NCI-H2029 (cell line): ENCODE data around the gene SGO1.

ENCODE experiments used
- DNase-seq: peaks from one replicate; lab custom pipeline; 2025; lab: John Stamatoyannopoulos, UW

The SGO1 gene

DNA sequence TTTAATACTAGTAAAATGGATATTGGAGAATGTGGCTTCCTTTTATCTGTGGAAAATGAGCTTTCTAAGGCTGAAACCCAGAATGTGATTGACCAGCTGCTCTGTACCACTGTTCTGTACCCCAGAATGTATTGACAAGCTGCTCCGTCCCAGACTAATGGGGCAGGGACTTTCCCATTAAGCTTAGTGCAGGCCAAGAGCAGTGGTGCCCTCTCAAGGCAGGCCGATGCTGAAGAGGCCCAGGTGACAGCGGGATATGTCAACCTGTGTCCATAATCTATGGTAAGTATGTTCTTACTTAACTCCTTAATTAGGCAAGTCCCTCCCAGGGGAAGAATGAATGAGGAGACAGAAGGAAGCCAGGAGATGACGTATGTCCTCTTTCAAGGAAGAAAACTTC, 31.1 kb downstream of the SGO1 start:
- DNase-seq = no peak

DNA sequence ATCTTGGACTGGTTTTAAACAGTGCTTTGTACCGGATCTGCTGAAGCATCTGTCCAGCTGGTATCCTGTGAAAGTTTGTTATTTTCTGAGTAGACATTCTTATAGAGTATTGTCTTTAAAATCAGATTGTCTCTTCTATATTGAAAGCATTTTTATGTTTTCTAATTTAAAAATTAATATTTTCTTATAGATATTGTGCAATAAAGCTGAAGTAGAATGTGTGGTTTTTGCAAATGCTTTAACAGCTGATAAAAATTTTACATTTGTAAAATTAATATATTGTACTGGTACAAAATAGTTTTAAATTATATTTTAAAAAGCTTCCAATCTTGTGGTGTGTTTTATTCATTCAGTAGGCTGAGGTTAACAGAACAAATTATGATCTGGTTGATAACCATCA, 31.9 kb downstream of the SGO1 start:
- DNase-seq = no peak

DNA sequence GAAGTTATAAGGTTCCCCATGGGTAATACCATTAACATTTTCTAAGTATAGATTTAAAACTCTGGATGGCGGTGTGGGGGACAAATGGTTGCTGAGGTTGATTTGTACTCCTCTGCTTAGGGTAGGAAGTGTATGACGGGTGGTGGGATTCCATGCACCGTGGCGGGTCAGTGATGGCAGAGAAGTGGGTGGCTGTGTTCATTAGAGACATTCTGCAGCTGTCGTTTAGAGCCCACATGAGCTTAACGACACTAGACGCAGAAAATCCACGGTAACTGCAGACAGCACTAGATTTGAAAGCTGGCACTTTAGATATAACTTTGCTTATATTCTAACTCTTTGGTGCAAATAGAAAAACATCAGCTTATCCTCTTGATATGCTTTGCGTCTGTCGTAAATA, 37.5 kb downstream of the SGO1 start:
- DNase-seq = no peak

DNA sequence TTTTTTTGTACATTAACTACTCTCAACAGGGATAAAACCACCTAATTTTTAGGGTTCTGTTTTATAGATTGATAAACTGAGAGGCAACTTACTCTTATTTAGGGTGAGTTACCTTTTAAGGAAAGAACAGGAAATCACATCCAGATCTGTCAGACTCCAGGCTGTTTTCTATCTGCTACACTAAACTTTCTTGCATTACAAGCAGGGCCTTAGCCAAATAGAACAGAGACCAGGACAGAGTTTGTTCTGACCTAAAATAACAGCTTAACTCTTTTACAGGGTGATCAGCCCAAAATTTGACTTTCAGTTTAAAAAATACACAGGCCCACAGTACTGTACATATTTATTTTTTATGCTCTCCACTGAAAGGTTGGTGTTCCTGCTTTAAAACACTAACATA, 38.6 kb downstream of the SGO1 start:
- DNase-seq = no peak

DNA sequence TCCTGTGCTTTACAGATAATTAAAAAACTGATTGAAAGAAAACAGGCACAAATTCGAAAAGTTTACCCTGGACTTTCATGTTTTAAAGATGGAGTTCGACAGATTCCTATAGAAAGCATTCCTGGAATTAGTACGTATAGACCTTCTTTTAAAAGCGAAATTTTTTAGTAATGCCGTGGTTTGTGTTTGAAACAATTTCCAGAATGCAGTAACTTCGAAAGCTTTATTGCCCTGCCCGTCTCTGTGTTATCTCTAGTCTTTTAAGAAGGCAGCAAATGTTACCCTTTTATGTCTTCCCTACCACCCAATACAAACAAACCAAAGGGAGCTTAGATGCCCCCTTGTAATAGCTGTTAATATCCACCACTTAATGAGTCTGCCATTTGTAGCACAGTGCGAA, 39.7 kb downstream of the SGO1 start:
- DNase-seq = no peak

DNA sequence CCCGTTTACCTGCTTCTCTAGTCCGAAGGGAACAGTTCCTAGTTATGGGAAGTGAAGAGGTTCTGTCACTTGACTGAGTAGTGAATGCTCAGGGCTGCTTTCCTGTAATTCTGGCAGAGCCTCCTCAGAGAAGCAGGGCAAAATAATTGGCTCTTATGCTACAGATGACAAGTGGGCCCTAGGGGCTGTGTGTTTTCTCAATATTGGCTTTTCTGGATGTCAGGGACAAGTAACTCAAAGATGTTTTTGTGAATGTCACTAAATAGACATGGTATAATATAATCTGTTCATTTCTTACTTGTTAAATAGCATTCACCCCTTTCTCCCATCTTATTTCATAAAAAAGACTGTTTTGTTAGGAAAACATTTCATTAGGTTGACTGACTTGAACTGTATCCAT, 40.1 kb downstream of the SGO1 start:
- DNase-seq = no peak

DNA sequence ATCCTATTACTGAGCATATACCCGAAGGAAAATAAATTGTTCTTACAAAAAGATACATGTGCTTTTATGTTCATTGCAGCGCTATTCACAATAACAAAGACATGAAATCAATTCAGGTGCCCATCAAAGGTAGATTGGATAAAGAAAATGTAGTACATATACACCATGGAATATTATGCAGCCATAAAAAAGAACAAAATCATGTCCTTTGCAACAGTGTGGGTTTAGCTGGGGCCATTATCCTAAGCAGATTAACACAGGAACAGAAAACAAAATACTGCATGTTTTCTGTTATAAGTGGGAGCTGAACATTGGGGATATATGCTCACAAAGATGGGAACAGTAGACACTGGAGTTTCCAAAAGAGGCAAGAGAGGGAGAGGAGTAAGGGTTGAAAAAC, 42.5 kb downstream of the SGO1 start:
- DNase-seq = no peak

DNA sequence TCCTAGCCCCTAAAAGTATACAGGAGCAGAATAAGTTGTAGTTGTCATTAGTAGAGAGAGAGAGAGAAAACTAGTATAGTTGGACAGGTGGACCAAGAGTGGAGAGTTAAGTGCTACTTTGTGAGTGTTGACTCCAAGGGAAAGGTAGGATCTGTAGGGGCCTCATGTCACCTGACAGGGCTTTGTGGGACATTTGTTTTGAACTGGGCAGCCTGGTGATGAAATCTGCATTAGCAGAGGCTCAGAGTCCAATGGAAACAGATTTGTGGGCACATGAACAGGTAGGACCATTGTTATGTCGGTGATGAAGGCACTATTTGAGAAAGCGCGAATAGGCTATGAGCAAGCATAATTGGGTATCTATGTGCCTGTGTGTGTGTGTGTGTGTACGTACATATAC, 43.5 kb downstream of the SGO1 start:
- no peak for DNase-seq

DNA sequence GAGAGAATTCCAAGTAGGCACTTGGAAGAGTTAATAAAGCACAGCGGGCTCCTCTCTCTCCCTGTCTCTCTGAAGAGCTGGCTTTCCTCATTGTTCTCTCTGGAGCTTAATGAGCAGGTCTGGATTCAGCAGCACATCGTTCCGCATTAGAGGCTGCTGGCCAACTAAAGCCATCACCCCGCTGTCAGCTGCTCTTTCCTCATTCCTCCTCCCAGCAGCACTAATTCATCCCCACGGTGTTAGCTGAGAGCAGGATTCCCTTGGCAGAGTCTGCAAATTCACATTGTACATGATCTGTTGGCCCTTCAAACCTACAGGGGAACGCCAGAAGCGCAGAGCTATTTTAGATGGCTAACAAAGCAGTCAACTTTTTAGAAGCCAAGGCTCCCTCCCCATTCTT, 44.2 kb downstream of the SGO1 start:
- DNase-seq = no peak

DNA sequence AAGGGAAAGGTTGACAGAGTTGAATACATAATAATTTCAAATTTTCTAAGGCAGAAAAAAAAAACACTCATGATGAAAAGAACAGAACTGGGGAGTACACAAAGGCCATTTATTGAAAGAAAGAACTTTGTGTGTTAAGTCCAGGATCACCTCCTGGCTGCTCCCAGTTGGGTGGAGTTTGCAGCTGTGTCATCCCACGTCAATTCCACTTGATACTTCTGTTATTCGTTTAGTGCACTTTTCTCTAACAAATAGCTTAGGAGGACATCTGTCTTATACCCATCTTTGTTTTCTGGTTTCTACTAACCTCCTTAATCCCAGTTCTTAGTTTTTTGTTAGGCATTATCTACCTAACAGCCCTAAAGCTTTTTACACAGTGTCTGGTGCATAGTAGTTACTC, 44.7 kb downstream of the SGO1 start:
- no peak for DNase-seq

DNA sequence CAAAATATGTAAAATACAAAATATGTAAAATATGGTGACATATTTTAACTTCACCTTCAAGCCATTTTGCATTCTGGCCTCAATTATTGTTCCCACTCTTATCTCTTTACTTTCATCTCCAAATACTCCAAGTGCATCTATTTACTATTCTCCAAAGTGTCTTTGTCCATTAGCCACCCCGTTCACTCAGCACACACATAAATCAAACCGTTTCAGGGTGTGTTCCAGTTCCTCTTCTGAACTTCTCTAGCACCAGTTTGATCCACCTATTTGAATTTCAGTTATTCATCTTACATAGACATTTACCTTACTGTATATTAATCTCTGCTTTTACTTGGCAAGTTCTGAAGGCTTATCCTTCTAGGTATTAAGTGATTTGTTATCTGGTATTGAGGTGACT, 45.1 kb downstream of the SGO1 start:
- no peak for DNase-seq

DNA sequence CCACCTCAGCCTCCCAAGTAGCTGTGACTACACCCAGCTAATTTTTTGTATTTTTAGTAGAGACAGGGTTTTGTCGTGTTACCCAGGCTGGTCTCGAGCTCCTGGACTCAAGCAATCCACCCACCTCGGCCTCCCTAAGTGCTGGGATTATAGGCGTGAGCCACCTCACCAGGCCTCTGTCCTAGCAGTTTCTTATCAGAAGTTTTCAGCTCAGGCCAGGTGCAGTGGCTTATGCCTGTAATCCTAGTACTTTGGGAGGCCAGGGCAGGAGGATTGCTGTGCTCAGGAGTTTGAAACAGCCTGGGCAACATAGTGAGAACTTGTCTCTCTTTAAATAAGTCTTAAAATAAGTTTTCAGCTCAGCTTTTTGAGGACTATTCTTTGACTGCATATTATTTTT, 48.4 kb downstream of the SGO1 start:
- DNase-seq = no peak

DNA sequence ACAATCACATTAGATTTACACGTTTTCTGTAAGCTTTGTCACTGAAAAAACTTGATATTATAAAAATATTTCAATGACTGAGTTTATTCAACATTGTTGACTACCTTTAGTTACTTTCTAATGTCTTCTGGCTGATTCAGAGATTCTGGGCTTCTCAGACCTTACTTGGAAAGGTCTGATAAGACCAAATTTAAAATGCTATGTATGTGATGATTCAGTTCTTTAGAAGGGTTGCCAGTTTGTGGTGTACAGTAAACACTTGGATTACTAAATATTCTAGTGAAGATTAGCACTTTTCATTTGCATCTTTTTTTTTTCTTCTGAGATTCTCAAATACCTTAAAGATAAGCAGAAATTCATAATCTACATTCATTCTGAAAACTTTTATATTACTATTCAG, 49.8 kb downstream of the SGO1 start:
- DNase-seq = no peak

DNA sequence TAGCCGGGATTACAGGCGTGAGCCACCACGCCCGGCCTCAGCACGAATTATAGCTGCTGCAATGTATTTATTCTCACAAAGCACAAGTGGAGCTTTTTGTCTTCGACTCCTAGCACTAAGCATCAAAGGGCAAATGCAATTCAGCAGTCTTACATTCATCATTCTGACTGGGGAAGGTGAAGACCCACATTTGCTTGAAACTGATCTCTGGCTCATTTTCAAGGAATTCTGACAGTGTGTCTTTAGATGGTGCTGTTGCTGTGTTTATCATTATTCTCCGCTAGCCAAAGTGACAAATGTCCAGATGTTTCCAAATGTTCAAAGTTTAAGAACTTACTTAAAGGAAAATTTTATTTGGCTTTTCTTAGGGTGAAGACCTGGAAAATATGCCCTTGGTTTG, 55.9 kb downstream of the SGO1 start:
- DNase-seq = no peak

DNA sequence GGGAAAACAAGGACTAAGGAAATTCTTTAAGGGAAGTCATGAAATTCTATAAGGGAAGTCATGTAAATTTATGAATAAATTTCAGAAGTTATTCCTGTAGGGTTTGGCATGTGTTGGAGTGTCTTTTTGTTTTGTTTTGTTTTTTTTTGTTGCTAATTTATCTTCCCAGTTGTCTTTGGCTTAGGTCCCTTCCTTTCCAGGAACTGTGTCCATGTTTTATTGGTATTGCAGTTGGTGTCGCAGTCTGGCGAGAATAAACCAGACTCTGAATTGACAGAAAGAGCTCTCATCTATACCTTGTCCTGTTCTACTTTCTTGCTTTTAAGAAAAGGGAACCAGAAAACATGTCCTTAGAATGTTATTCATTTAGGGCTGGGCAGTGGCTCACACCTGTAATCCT, 57.6 kb downstream of the SGO1 start:
- DNase-seq = no peak

DNA sequence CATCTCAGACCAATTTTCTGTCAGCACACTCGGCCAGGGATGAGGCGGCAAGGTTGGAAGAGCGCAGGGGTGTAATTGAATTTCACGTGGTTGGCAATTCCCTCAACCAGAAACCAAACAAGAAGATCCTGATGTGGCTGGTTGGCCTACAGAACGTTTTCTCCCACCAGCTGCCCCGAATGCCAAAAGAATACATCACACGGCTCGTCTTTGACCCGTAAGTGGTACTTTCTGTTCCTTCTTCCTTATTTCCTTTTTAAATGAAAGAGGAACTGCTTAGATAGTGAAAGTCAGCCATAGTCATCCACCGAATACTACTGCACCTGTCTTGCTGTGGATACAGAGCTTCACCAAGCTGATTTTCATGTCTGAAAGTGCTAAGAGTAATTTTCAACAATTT, 60.1 kb downstream of the SGO1 start:
- no peak for DNase-seq

DNA sequence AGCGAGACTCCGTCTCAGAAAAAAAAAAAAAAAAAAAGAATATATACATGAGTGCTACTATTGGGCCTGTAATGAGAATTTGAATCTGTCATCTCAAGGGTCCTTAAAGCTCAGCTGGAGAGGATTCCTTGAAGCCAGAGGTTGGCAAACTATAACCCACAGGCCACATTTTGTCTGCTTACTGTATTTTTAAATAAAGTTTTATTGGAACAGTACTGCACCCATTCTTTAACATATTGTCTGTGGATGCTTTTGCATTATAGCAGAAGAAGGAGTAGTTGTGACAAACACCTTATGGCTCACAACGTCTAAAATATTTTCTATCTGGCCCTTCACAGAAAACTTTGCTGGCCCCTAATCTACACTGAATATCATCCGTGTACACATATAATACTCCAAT, 60.7 kb downstream of the SGO1 start:
- no peak for DNase-seq

DNA sequence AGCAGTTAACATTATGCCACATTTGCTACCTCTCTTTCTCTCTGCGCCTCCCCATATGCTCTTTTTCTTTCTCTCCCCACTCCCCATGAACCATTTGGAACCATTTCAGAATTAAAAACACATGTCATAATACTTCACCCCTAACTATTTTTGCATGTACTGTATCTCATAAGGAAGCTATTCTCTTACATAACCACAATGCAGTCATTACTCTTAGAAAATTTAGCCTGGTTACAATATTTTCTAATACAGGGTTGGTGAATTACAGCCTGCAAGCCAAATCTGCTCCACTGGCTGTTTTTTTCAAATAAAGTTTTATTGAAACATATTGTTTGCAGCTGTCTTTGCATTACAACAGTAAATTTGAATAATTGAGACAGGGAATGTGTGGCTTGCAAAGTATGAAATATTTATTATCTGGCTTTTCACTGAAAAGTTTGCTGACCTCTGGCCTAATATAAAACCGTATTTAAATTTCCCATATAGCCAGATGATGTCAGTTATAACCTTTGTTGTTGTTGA, 62.8 kb downstream of the SGO1 start:
- DNase-seq = no peak

DNA sequence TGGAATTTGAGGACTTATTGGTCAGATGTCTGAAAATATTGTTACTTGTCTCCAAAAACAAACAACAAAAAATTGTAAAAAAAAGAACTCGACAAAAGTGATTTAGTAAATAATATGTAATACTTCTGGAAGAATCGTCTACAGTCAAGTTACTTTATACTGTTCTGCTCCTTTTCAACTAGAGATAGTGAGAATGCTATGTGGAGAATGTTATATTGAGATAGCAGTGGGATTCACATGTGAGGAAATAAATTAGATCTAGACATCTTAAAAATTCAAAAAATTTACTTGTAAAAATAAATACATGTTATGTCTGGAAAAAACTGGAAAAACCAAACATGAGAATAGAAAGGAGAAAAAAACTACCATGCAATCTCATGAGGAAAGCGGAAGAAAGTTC, 64.9 kb downstream of the SGO1 start:
- DNase-seq = no peak
